Measurements from ENCODE around the gene PAQR4. TPM values are rescaled to one million over a fixed set of nuclear protein-coding genes. Genes with fewer than 3 reads are reported as not detected.

Gene PAQR4
- total and polyA plus RNA-seq, 2 donors from 2014 or later, result 3.5 to 5.9 TPM

- FAIRE-seq, result no peak
- intact Hi-C loops (cut with DNase I), result no loop called here
Observed at GRCh38 chr16:2954656-2955381, 14.3 kb upstream of the PAQR4 start.

DNA sequence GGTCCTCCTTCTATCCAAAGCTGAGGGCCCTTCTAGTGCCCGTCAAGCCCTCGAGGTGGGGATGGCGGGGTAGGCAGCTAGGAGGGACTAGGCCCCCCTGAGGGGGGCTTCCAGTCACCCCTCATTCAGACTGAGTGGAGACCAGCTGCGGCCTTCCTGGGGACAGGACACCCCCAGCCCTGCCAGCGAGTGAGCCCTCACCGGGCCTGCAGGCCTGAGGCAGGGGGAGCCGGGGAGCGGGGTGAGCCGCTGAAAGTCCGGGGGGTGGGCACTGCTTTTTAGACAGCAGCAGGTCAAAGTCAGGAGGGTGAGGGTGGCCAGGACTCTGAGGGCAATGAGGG lies 13.7 kb upstream of the PAQR4 start:
- Histone ChIP-seq H3K4me1 (ENCODE audit: control insufficient read depth in 2 of 3, insufficient read depth in 2 of 3, low read depth in 1 of 3, low read length in 3 of 3) (no peaks in the 10 kb centered on the region), H3K9me3 (ENCODE audit: control insufficient read depth in 2 of 3, insufficient read depth in 1 of 3, low read length in 3 of 3) (no peaks in the 10 kb centered on the region), H3K4me3 (ENCODE audit: low read length in 3 of 3) (no peak overlapping the region), H3K27ac (ENCODE audit: low read depth in 2 of 2, low read length in 2 of 2) (no peak overlapping the region), H3K36me3 (ENCODE audit: control insufficient read depth in 2 of 3, insufficient read depth in 3 of 3, low read length in 3 of 3) (no peaks in the 10 kb centered on the region), H3K27me3 (ENCODE audit: control insufficient read depth, insufficient read depth, low read length) (no peaks in the 10 kb centered on the region), H3K9ac (ENCODE audit: low read length in 3 of 3) (no peak overlapping the region)
- no peak for FAIRE-seq
- TF ChIP-seq CTCF (IDR thresholded peaks at IDR 0.05; ENCODE audit: borderline replicate concordance, extremely low read depth, insufficient read depth), result no peak
- no peak for DNase-seq
- intact Hi-C loops (cut with DNase I), result no loop called here

More at GRCh38 chr16:2954656-2955381, 14.3 kb upstream of the PAQR4 start:
- Histone ChIP-seq H3K27me3 (ENCODE audit: control insufficient read depth, insufficient read depth, low read length) (no peaks in the 10 kb centered on the region), H3K27ac (ENCODE audit: low read depth in 2 of 2, low read length in 2 of 2) (no peak overlapping the region), H3K9me3 (ENCODE audit: control insufficient read depth in 2 of 3, insufficient read depth in 1 of 3, low read length in 3 of 3) (no peaks in the 10 kb centered on the region), H3K9ac (ENCODE audit: low read length in 3 of 3) (no peak overlapping the region), H3K4me1 (ENCODE audit: control insufficient read depth in 2 of 3, insufficient read depth in 2 of 3, low read depth in 1 of 3, low read length in 3 of 3) (no peaks in the 10 kb centered on the region), H3K36me3 (ENCODE audit: control insufficient read depth in 2 of 3, insufficient read depth in 3 of 3, low read length in 3 of 3) (peaks cover 0 to under 1% (median 0%) of the 10 kb centered on the region in 3 donors), H3K4me3 (ENCODE audit: low read length in 3 of 3) (no peak overlapping the region)
- no peak for TF ChIP-seq CTCF (IDR thresholded peaks at IDR 0.05; ENCODE audit: borderline replicate concordance, extremely low read depth, insufficient read depth)
- DNase-seq, result peak in 1 of 5 donors; percentile 63

GRCh38 chr16:2955779-2956578 lies 13.2 kb upstream of the PAQR4 start:
- Histone ChIP-seq H3K9me3 (ENCODE audit: control insufficient read depth in 2 of 3, insufficient read depth in 1 of 3, low read length in 3 of 3) (no peaks in the 10 kb centered on the region), H3K36me3 (ENCODE audit: control insufficient read depth in 2 of 3, insufficient read depth in 3 of 3, low read length in 3 of 3) (no peaks in the 10 kb centered on the region), H3K4me1 (ENCODE audit: control insufficient read depth in 2 of 3, insufficient read depth in 2 of 3, low read depth in 1 of 3, low read length in 3 of 3) (no peaks in the 10 kb centered on the region), H3K27ac (ENCODE audit: low read depth in 2 of 2, low read length in 2 of 2) (no peak overlapping the region), H3K27me3 (ENCODE audit: control insufficient read depth, insufficient read depth, low read length) (no peaks in the 10 kb centered on the region), H3K9ac (ENCODE audit: low read length in 3 of 3) (no peak overlapping the region), H3K4me3 (ENCODE audit: low read length in 3 of 3) (no peak overlapping the region)
- DNase-seq, result peak in 2 of 5 donors; percentile 15 to 71
- intact Hi-C loops (cut with DNase I), result no loop called here
- no peak for TF ChIP-seq CTCF (IDR thresholded peaks at IDR 0.05; ENCODE audit: borderline replicate concordance, extremely low read depth, insufficient read depth)
- FAIRE-seq, result no peak
